CD4-positive, alpha-beta T cell treated with Interleukin-6 for 4 hours (primary cell): Measurements from ENCODE around the gene TPCN2.
"Not testable (repeated sequence)": the region's sequence is repeated elsewhere in the genome, so short reads cannot be mapped to it uniquely, and the experiment has no call there.

ENCODE experiments used
- DNase-seq: peaks from one replicate; pipeline ENCODE4 v3.0.0-alpha.2; 2020; ENCODE audit warnings: mixed read lengths

TPCN2 gene

DNA sequence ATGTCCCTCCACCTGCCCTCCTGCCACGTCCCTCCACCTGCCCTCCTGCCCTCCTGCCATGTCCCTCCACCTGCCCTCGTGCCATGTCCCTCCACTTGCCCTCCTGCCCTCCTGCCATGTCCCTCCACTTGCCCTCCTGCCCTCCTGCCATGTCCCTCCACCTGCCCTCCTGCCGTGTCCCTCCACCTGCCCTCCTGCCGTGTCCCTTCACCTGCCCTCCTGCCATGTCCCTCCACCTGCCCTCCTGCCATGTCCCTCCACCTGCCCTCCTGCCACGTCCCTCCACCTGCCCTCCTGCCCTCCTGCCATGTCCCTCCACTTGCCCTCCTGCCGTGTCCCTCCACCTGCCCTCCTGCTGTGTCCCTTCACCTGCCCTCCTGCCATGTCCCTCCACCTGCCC is 28.2 kb downstream of the TPCN2 start:
- DNase-seq, result not testable (repeated sequence)

DNA sequence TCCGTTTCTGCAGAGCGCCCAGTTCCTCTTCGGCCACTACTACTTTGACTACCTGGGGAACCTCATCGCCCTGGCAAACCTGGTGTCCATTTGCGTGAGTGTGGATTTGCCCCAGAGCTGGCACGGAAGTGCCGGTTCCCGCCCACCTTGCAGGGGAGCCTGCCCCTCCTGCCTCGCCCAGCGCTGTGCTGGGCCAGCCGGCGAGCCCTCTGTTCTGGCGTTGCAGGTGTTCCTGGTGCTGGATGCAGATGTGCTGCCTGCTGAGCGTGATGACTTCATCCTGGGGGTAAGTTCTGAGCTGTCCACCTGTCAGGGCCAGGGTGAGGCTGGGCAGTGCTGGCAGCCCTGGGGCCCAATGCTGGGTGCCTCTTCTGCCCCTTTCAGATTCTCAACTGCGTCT is 29.8 kb downstream of the TPCN2 start:
- DNase-seq, result no peak

DNA sequence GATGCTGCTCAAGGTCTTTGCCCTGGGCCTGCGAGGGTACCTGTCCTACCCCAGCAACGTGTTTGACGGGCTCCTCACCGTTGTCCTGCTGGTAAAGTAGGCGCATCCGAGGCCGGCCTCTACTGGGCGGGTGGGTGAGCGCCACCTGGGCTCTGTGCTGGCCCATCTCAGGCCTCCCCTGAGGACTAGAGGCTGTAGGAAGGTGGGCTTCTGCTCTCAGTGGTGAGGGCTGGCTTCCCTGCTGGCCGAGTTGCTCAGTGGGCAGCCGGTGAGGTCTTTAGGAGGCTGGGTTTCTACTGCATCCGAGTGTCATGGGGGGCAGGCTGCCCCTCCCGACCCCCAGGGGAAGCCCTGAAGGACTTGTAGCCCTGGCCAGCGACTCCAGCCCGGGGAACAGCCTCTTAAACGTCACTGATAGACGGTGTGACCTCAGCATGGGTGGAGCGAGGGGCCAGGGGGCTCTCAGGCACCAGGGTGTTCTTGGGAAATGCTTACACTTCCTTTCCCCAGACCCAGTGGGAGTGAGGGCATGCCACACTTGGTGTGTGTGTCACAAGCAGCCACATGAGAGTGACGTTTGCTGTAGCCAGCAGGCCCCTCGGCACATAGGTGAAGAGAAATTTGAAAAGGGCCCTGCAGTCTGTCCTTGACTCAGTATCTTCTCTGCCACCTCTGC is 30.3 kb downstream of the TPCN2 start:
- no peak for DNase-seq

DNA sequence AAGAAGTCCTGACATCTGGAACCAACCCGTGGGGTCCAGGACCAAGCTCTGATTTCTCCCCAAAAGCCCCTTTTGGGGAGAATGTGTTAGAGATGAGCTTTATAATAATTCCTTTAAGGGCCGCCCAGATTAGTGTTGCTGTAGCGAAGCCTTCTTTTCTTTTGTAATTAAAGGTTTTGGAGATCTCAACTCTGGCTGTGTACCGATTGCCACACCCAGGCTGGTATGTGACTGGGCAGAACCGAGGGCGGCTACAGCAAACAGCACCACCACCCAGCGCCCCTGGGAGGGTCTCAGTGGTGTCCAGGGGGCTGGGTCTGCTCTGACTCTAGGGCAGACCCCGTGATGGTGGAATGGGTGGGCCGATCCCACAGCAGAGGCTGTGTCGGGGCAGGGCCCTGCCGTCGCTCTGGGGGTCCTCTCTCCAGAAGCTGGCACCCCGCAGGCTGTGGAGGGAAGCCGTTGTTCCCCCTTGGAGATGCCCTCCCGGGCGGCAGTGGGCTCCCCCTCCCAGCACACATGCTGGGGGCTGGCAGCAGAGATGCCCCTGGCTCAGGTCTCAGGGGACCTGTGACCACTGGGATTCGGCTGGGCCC is 31.0 kb downstream of the TPCN2 start:
- DNase-seq, result no peak

DNA sequence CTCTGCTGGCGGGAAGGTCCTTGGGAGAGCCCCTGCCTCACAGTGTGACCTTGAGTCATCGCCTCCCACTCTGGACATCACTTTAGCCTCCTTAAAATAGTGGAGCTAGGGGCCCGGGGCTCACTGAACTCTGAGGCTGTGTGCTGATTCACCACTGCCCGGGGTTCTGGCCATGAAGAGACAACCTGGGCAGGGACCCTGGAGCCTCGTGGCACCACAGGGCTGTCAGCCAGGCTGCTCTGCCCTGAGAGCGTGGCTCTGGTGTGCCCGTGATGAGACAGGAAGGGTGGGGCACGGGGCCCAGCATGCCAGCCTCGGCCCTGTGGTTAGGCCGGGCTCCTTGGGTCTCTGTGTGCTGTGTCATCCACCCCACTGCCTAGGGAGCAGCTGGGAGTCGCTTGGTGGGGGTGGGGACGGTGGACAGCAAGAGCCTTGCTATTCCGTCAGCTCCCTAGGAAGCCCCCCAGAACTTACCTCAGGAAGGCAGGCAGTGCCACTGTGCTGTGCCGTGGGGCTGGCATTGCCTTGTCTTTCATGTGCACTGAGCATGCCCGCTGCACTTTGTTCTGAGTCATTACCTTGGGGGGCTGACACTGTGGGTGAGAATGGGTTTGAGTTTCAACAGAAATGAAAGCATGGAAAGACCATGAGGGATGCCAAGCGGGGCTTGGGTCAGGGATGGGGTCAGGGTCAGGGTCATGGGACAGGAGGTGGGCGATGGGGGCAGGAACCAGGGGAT is 31.7 kb downstream of the TPCN2 start:
- DNase-seq, result peak; percentile 43

- no peak for DNase-seq
These were observed 32.4 kb downstream of the TPCN2 start for GRCh38 chr11:69081180-69081579.

DNA sequence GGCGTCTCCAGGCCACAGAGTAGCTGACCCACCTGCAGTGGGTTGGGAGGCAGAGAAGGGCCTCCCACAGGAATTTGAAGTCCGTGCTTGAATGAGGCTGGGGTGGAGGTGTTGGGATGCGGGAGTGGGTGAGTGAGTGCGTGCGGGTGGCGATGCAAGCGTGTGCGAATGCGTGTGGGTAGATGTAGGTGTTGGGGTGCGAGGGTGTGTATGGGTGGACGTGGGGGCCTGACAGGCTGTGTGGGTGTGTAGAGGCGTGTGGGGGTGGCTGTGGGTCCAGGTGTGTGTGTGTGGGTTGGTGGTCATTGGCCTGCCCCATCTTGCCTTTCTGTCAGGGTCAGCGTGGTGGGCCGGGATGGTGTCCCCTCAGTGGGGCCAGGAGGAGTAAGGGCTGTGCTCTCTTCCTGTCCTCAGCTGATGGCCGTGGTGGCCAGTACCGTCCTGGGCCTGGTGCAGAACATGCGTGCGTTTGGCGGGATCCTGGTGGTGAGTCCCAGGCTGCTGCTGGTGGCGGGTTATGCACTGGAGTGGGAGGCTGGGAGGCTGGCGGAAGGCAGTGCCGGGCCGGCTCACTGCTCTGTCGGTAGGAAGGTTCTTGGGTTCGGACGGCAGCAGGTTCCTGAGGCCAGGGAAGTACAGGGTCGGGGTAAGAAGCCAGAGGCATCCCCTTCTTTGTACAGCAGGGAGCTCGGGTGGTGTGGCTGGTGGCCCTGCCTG is 35.0 kb downstream of the TPCN2 start:
- DNase-seq, result no peak

DNA sequence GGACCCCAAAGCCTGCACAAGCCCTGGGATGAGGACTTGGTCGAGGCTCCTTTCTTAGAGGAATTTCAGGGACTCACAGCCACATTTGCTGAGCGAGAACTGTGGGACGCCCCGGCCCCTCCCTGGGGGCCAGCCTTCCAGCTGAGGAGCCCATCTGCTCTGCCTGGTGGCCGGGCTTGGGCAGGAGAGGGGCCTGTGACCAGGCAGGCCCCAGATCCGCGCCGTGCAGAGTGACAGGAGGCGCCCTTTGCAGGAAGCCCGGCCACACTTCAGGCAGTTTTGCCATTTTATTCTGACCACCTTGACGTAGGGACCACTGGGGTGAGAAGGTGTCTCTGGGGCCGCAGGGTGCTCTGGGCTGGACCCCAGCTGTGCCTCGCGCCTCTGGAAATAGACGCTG is 35.6 kb downstream of the TPCN2 start:
- DNase-seq, result no peak

DNA sequence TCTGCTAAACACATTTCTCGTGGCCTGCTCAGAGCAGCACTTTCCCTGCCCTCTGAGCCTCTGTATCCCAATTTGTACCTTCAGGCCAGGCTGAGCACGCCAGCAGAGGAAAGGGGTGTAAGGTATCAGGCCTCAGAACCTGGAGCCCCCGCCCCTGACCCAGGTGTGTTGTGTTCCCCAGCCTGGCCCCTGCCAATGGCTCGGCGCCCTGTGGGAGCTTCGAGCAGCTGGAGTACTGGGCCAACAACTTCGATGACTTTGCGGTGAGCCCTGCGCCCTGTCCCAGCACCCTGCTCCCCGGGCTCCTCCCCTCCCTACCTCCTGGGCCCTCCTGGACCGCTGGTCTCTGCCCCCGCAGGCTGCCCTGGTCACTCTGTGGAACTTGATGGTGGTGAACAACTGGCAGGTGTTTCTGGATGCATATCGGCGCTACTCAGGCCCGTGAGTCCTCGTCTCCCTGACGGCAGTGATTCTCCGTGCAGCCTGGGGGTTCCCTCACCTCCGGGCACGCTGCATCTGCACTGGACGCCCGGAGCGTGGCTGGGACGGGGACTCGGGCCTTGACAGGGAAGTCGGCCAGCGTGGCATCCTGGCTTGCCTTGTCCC is 36.9 kb downstream of the TPCN2 start:
- no peak for DNase-seq

- DNase-seq, result no peak
These were observed 37.7 kb downstream of the TPCN2 start for GRCh38 chr11:69086152-69087132.

DNA sequence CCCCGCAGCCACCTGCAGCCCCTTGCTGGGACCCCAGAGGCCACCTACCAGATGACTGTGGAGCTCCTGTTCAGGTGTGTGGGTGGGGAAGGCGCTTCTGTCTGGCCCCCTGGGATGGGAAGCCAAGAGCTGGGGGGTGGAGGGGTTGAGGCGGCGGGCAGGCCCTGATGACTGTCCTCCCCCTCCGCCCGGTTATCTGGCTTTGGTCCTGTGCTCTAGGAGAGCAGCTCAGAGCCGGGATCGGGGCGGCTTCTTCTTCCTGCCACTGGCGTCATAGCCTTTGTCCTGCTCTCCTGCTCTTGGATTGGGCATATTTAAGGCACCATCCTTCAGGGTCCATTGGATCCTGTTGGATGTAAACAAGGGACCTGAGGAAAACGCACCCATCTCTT is 38.4 kb downstream of the TPCN2 start:
- no peak for DNase-seq

GRCh38 chr11:69087811-69088210 is 39.1 kb downstream of the TPCN2 start:
- DNase-seq, result no peak

GRCh38 chr11:69088676-69089146 is 40.0 kb downstream of the TPCN2 start:
- DNase-seq, result peak; percentile 67

GRCh38 chr11:69089258-69089657 is 40.5 kb downstream of the TPCN2 start:
- DNase-seq, result no peak

DNA sequence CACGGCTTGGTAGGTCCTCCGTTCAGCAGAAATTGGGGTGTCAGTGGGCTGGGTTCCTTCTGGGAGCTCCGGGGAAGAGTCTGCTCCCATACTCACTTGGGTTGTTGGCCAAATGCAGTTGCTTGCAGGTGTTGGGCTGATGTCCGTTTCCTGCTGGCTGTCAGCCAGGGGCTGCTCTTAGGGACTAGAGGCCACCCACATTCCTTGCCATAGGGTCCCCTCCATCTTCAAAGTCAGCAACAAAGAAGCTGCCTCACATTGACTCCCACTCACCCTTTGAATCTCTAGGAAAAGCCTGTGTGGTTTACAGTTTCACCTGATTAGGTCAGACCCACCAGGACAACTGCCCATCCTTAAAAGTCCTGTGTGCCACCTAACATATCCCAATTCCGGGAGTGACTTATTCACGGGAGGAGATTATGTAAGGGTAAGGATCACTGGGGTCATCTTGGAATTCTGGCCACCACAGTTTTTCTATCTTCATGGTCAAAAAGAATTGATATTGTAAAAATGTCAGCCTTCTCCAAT is 43.0 kb downstream of the TPCN2 start:
- no peak for DNase-seq

DNA sequence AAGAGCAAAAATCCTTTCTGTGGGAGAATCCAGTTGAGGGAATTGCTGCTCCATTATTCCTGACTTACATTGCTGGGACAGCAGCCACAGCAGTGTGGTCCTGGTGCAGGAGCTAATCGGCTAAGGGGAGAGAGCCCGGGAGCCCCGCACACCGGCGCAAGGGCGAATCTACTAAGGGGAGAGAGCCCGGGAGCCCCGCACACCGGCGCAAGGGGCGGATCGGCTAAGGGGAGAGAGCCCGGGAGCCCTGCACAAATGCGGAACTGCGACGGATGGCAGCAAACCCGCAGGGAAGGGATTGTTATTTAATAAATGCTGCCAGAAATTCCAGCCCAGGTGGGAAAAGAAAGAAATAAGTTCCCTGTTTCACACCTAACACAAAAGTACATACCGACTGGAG is 43.5 kb downstream of the TPCN2 start:
- DNase-seq, result no peak

- DNase-seq, result no peak
These were observed 44.4 kb downstream of the TPCN2 start for GRCh38 chr11:69093106-69093505.

DNA sequence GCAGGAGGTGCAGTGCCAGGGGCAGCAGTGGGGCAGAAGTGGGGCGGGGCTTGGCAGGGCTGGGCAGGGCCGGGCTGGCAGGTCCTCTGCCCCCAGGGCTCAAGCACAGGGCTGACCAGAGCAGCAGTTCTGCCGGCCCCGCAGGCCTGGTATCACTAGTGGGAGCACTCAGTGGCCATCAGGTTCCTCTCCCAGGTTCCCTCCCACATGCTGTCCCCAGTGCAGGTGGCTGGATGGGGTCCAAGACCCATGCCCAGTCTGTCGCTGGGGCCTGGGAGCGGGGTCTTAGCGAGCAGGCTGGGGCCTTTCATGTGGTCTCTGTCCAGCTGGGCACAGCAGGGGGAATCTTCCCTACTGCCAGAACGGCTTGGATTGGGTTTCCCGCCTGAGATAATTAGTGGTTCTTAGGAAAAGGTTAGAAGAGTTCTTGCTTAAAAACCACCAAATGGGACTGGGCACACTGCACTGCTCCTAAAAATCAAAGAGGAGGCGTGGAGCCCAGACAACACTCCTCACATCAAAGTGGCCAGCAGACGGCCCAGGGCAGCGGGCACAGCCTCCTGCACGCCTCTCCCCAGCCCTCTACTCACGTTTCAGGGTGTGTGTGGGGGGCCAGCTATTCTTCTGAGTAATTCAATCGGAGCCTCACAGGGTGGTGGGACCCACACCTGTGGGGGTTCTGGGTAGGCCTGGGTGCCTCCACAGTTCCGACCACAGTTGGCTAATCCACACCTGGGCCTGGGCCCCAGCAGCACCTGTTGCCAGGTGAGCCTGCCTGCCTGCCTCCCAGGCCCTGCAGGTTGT is 45.6 kb downstream of the TPCN2 start:
- DNase-seq, result no peak

DNA sequence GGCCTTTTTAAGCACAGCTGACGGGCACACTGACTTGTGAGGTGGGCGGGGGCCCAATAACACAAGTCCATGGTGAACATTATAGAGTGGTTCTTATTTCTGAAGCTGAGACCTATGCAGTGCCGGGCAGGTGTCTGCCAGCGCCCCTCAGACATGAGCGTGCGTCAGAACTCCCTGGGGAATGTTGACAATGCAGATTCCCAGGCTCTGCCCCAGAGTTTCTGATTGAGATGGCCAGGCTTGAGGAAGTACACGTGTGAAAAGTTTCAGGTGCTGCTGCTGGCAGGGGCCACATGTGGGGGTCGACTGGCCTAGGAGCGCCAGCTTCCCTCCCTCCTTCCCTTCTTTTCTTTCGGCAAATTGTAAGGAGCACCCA is 46.2 kb downstream of the TPCN2 start:
- DNase-seq, result no peak

GRCh38 chr11:69095300-69095699 is 46.6 kb downstream of the TPCN2 start:
- no peak for DNase-seq

GRCh38 chr11:69096473-69096872 is 47.7 kb downstream of the TPCN2 start:
- no peak for DNase-seq
